ENCODE measurements around the gene UNC5B.

DNA sequence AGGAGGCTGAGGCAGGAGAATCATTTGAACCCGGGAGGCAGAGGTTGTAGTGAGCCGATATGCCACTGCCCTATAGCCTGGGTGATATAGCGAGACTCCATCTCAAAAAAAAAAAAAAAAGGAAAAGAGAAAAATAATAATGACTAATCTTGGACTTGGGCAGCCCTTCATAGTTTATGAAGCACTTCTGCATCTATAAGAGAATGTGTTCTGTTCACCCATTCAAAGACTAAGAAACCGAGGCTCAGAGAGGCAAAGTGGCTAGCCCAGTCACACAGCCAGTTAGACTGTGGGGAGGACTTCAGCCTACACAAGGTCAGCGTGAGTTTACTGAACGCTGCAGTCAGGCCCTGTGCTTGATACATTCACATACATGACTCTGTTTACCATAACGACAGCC, 46.9 kb downstream of the UNC5B start:
- TF ChIP-seq POLR2AphosphoS5 (IDR thresholded peaks at IDR 0.05; ENCODE audit: borderline replicate concordance, low read depth, low read length) (no peak), EZH2 (IDR thresholded peaks at IDR 0.05) (no peak)
